NCI-H2171 treated with DMSO at 0.1 percent for 48 hours (cell line): ENCODE measurements around the gene GPR146.
"Not testable (repeated sequence)": the region's sequence is repeated elsewhere in the genome, so short reads cannot be mapped to it uniquely, and the experiment has no call there.

ENCODE experiments used
- DNase-seq: peaks from one replicate; lab custom pipeline; 2025; lab: John Stamatoyannopoulos, UW

Gene GPR146

GRCh38 chr7:1025743-1026581 lies 18.4 kb upstream of the GPR146 start:
- peak; percentile 91 for DNase-seq

GRCh38 chr7:1026721-1027161 lies 17.6 kb upstream of the GPR146 start:
- DNase-seq, result no peak

- no peak for DNase-seq
These were observed 16.9 kb upstream of the GPR146 start for GRCh38 chr7:1027242-1028043.

- DNase-seq, result peak; percentile 63
These were observed 16.1 kb upstream of the GPR146 start for GRCh38 chr7:1028044-1028770.

- DNase-seq, result peak; percentile 27
These were observed 15.3 kb upstream of the GPR146 start for GRCh38 chr7:1028775-1029636.

GRCh38 chr7:1029637-1030443 lies 14.5 kb upstream of the GPR146 start:
- no peak for DNase-seq

- DNase-seq, result no peak
These were observed 13.8 kb upstream of the GPR146 start for GRCh38 chr7:1030444-1031070.

- no peak for DNase-seq
These were observed 12.5 kb upstream of the GPR146 start for GRCh38 chr7:1031716-1032455.

- DNase-seq, result no peak
These were observed 11.7 kb upstream of the GPR146 start for GRCh38 chr7:1032536-1033181.

- DNase-seq, result no peak
These were observed 10.7 kb upstream of the GPR146 start for GRCh38 chr7:1033546-1034145.

- DNase-seq, result not testable (repeated sequence)
These were observed 9.6 kb upstream of the GPR146 start for GRCh38 chr7:1034769-1035168.

GRCh38 chr7:1036164-1036928 lies 8.0 kb upstream of the GPR146 start:
- DNase-seq, result not testable (repeated sequence)

- DNase-seq, result not testable (repeated sequence)
These were observed 4.1 kb upstream of the GPR146 start for GRCh38 chr7:1040233-1040632.

GRCh38 chr7:1040790-1041189 lies 3.6 kb upstream of the GPR146 start:
- DNase-seq, result peak; percentile 26

- DNase-seq, result no peak
These were observed 2.5 kb upstream of the GPR146 start for GRCh38 chr7:1041551-1042491.

GRCh38 chr7:1042492-1042833 lies 1.9 kb upstream of the GPR146 start:
- no peak for DNase-seq
